ENCODE measurements around the gene MYO5A. TPM values are rescaled to one million over a fixed set of nuclear protein-coding genes. Genes with fewer than 3 reads are reported as not detected.

MYO5A gene
- total and polyA plus RNA-seq, 9 of the 15 experiments (the other 6 are each of a cell fraction or from before 2014, with no cell fraction given) = 0.03 to 0.82 (median 0.40) TPM

- ATAC-seq = no peak
- TF ChIP-seq CBX2 (IDR thresholded peaks at IDR 0.05; ENCODE audit: insufficient read depth, low read length, poor library complexity, severe bottlenecking) = peak; percentile 39
- no peak for TF ChIP-seq SMAD3 (CRISPR knock-in tag; conservative IDR thresholded peaks at IDR 0.05)
- TF ChIP-seq YY1 (IDR thresholded peaks at IDR 0.05; ENCODE audit: borderline replicate concordance in 1 of 3, control insufficient read depth in 1 of 3, extremely low read depth in 1 of 3, insufficient read depth in 3 of 3, insufficient read length in 1 of 3, insufficient replicate concordance in 2 of 3, low read depth in 1 of 3, low read length in 2 of 3) = no peak
- TF ChIP-seq HES1 (IDR thresholded peaks at IDR 0.05; ENCODE audit: low read depth) = no peak
- no peak for TF ChIP-seq SIRT6 (IDR thresholded peaks at IDR 0.05; ENCODE audit: low read depth, low read length)
- TF ChIP-seq EGR1 (conservative IDR thresholded peaks at IDR 0.05) = no peak
- peak; percentile 68 for TF ChIP-seq CBX8 (IDR thresholded peaks at IDR 0.05; ENCODE audit: borderline replicate concordance, extremely low read depth, low read depth, low read length, poor library complexity, severe bottlenecking)
- FAIRE-seq = no peak
- H2AFZ ChIP-seq (ENCODE audit: low read depth, low read length) = peak overlapping the region; percentile 77; the same call in 1 of the 2 replicates
- BruUV-seq (replicated peaks) = no TSS peak
- intact Hi-C loops (cut with micrococcal nuclease) = loop anchor here (2.0 to 10.0 kb wide), 3 partner anchors 37 to 205 kb away; partner anchors contain the start of genes ARPP19 and ATOSA
- in situ Hi-C loops (cut with MboI) = no loop called here
- ChIA-PET POLR2A (no interaction called here), CTCF (ENCODE audit: low intra/inter-chr PET ratio) (no interaction called here)
- peaks cover 26 to 39% of the 10 kb centered on the region in 2 experiments for H3K27me3 ChIP-seq (ENCODE audit: control insufficient read depth in 2 of 2, insufficient read depth in 2 of 2, low read length in 2 of 2)
- no peaks in the 10 kb centered on the region for H3K9me3 ChIP-seq (replicated peaks; ENCODE audit: control insufficient read depth, insufficient read depth, low read depth, low read length)
- DNase-seq (ENCODE audit: extremely low read depth in 1 of 4, low spot score in 3 of 4) = no peak
- H3K27ac ChIP-seq (ENCODE audit: extremely low read depth, low read depth, low read length) = no peak overlapping the region
- no peak overlapping the region for H3K4me3 ChIP-seq
- H4K20me1 ChIP-seq (replicated peaks; ENCODE audit: control insufficient read depth, insufficient read depth, low read length) = no peaks in the 10 kb centered on the region; the same call in 1 of the 2 replicates
- H3K4me1 ChIP-seq (replicated peaks in 1 of 2; ENCODE audit: control insufficient read depth in 2 of 2, insufficient read depth in 2 of 2, low read length in 2 of 2) = peaks cover 0 to 14% of the 10 kb centered on the region in 2 experiments; a peak in 3 of 5 replicates
- no peaks in the 10 kb centered on the region for H3K79me2 ChIP-seq (ENCODE audit: control insufficient read depth, insufficient read depth, low read length)
- no peak overlapping the region for H3K9ac ChIP-seq (ENCODE audit: insufficient read depth in 1 of 2, low read depth in 2 of 2, low read length in 2 of 2)
- H3K9me1 ChIP-seq (ENCODE audit: control insufficient read depth, insufficient read depth, low read length) = no peaks in the 10 kb centered on the region
- H3K4me2 ChIP-seq (ENCODE audit: insufficient read depth, low read length) = no peak overlapping the region
- WGBS (ENCODE audit: insufficient coverage, low coverage, missing lambda C conversion rate) = 6% methylated on average over 11 of the region's 11 CpGs
- H3K36me3 ChIP-seq (ENCODE audit: control insufficient read depth, insufficient read depth, low read length) = no peaks in the 10 kb centered on the region
Measured at GRCh38 chr15:52529940-52530339, 1.3 kb upstream of the MYO5A start.

All from K562 (cell line).